Activated T-cell treated with anti-CD3 and anti-CD28 coated beads, Interleukin-2, amount 50 U/mL, for 24 hours (primary cell): Measurements from ENCODE around the gene KRTAP1-4.
"Not testable (repeated sequence)": the region's sequence is repeated elsewhere in the genome, so short reads cannot be mapped to it uniquely, and the experiment has no call there.

ENCODE experiments used
- DNase-seq: peaks from one replicate; pipeline ENCODE4 v3.0.0-alpha.2; 2020
- H3K27ac Mint-ChIP-seq: 2 replicates; pipeline ENCODE4 v1.8.0; 2020; ENCODE audit warnings: mild to moderate bottlenecking, mixed read lengths
- H3K27me3 Mint-ChIP-seq: 2 replicates; pipeline ENCODE4 v1.8.0; 2020; ENCODE audit warnings: mixed read lengths
- H3K36me3 Mint-ChIP-seq: 2 replicates; pipeline ENCODE4 v1.8.0; 2020; ENCODE audit warnings: low read depth, mixed read lengths
- H3K4me1 Mint-ChIP-seq: 2 replicates; pipeline ENCODE4 v1.8.0; 2020; ENCODE audit warnings: low read depth, mixed read lengths
- H3K4me3 Mint-ChIP-seq: 2 replicates; pipeline ENCODE4 v1.8.0; 2020; ENCODE audit warnings: mild to moderate bottlenecking, moderate library complexity, mixed read lengths
- H3K9me3 Mint-ChIP-seq: 2 replicates; pipeline ENCODE4 v1.8.0; 2020; ENCODE audit warnings: mixed read lengths

Gene KRTAP1-4

DNA sequence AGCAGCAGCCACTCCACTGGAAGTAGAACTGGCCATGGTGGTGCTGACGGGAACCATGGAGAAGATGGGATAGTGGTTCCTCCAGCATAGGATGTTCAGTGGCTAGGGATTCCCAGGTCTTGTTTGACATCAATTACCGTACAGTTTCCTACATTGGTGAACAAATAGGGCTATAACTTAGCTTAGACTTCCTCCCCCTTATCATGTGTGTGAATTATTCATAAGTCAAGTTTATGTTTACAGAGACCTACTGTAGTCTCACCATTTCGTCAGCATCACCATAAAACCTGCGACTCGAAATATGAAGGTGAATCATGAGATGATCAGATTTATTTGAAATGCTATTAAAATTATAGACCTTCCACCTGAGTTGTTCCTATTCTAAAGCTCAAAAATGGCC is 28.7 kb upstream of the KRTAP1-4 start:
- Mint-ChIP-seq H3K9me3 (no peaks in the 10 kb centered on the region), H3K36me3 (no peaks in the 10 kb centered on the region), H3K27me3 (peaks cover 55% of the 10 kb centered on the region), H3K4me1 (no peaks in the 10 kb centered on the region), H3K4me3 (no peak overlapping the region), H3K27ac (no peak overlapping the region)
- no peak for DNase-seq

DNA sequence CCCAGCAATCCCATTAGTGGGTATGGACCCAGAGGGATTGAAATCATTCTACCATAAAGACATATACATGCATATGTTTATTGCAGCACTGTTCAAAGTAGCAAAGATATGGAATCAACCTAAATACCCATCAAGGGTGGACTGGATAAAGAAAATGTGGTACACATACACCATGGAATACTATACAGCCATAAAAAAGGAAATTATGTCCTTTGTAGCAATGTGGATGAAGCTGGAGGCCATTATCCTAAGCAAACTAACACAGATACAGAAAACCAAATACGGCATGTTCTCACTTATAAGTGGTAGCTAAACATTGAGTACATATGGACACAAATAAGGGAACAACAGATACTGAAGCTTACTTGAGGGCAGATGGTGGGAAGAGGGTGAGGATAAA is 27.6 kb upstream of the KRTAP1-4 start:
- no peak overlapping the region for H3K4me3 Mint-ChIP-seq
- H3K27ac Mint-ChIP-seq, result no peak overlapping the region
- H3K36me3 Mint-ChIP-seq, result no peaks in the 10 kb centered on the region
- peaks cover 56% of the 10 kb centered on the region for H3K27me3 Mint-ChIP-seq
- no peaks in the 10 kb centered on the region for H3K9me3 Mint-ChIP-seq
- no peaks in the 10 kb centered on the region for H3K4me1 Mint-ChIP-seq
- DNase-seq, result no peak

DNA sequence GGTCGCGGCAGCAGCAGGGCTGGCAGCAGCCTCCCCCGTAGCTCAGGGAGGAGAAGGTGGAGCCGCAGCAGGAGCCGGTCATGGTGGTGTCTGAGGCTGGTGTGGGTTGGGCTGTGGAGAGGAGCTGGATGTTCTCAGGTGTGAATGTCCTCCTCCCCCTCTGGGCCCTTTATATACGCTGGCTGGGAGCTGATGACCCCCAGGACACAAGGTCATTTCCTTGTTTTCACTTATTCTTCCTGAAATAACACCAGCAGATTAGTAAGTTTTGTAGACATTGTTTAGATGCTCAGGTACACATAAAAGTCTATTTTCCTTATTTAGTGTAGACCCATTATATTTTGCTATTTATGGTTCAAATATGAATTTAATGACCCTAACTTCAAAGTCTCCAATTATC is 25.1 kb upstream of the KRTAP1-4 start, which contains the start of gene KRTAP2-2:
KRTAP2-2 (minus strand) TSS at position 101 of the 400 bp plus-strand sequence; CDS start at position 82, 19 bp downstream.
- H3K27ac Mint-ChIP-seq, result not testable (repeated sequence)

DNA sequence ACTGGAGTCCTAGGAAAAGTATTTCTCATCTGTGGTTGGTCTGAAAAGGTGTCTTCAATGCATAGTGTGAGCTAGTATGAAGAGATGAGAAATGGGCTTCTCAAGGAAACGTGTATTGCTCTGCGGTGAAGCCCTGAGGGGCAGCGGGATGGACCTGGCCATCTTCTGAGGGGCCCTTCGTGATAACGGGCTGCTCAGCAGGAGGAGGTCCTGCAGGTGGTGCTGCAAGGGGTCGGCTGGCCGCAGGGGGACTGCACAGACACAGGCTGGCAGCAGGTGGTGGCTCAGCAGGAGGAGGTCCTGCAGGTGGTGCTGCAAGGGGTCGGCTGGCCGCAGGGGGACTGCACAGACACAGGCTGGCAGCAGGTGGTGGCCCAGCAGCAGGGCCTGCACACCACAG is 24.6 kb upstream of the KRTAP1-4 start:
- not testable (repeated sequence) for H3K27ac Mint-ChIP-seq, H3K4me1 Mint-ChIP-seq, H3K4me3 Mint-ChIP-seq, H3K9me3 Mint-ChIP-seq, DNase-seq, H3K36me3 Mint-ChIP-seq
- peaks cover 54% of the 10 kb centered on the region for H3K27me3 Mint-ChIP-seq

More for the DNA sequence above, 25.1 kb upstream of the KRTAP1-4 start, which contains the start of gene KRTAP2-2:
- H3K36me3 Mint-ChIP-seq, H3K9me3 Mint-ChIP-seq, DNase-seq, H3K4me3 Mint-ChIP-seq, H3K4me1 Mint-ChIP-seq: not testable (repeated sequence)
- peaks cover 53% of the 10 kb centered on the region for H3K27me3 Mint-ChIP-seq

DNA sequence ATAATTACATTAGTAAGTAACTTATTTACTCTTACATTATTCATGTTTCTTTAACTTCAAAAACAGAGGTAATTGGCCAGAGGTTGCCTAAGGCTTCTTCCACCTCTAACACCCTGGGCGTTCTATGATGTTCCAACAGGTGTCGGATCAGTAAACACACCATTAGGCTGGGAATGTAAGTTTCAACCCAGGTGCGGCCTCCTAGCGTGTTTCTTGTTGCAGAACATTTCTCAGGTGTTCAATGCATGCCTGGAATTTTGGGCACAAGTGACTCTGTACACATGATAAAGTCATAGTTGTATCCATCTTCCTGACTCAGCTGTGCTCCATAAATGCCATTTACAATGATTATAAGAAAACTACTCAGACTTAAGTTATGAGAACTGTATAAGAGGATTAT is 24.0 kb upstream of the KRTAP1-4 start:
- no peaks in the 10 kb centered on the region for H3K4me1 Mint-ChIP-seq
- H3K27ac Mint-ChIP-seq, result no peak overlapping the region
- no peaks in the 10 kb centered on the region for H3K9me3 Mint-ChIP-seq
- H3K27me3 Mint-ChIP-seq, result peaks cover 50% of the 10 kb centered on the region
- H3K4me3 Mint-ChIP-seq, result no peak overlapping the region
- no peak for DNase-seq
- no peaks in the 10 kb centered on the region for H3K36me3 Mint-ChIP-seq

DNA sequence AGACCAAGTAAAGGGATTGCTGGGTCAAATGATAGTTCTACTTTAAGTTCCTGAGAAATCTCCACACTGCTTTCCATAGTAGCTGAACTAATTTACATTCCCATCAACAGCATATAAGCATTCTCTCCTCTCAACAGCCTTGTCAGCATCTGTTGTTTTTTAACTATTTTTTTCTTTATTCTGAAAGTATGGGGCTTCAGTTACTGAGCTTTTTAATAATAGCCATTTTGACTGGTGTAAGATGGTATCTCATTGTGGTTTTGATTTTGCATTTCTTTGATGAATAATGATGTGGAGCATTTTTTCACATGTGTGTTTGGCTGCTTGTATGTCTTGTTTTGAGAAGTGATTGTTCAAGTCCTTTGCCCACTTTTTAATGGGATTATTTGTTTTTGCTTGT is 22.6 kb upstream of the KRTAP1-4 start:
- Mint-ChIP-seq H3K4me3 (no peak overlapping the region), H3K27ac (no peak overlapping the region), H3K27me3 (peaks cover 47% of the 10 kb centered on the region), H3K9me3 (no peaks in the 10 kb centered on the region), H3K4me1 (no peaks in the 10 kb centered on the region), H3K36me3 (no peaks in the 10 kb centered on the region)
- DNase-seq, result no peak

DNA sequence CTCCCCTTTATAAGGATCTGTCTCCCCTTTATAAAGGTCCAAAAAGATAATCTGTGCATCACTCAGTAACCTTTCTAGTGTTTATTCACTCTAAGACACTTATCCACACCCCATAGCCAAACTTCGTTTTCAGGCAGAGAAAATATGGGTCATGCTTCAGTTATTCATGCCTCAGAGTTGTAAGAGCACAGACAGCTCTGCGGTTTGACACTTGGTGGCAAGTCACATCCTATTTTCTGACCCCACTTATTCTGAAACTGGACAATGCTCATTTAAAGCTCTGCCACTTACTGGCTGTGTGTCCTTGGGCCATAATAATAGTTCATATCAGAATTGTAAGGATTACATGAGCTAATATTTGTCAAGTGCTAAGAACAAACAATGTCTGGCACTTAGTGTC is 19.1 kb upstream of the KRTAP1-4 start:
- Mint-ChIP-seq H3K9me3 (no peaks in the 10 kb centered on the region), H3K4me1 (no peaks in the 10 kb centered on the region), H3K27me3 (peaks cover 38% of the 10 kb centered on the region), H3K4me3 (no peak overlapping the region), H3K36me3 (no peaks in the 10 kb centered on the region), H3K27ac (no peak overlapping the region)
- DNase-seq, result no peak

DNA sequence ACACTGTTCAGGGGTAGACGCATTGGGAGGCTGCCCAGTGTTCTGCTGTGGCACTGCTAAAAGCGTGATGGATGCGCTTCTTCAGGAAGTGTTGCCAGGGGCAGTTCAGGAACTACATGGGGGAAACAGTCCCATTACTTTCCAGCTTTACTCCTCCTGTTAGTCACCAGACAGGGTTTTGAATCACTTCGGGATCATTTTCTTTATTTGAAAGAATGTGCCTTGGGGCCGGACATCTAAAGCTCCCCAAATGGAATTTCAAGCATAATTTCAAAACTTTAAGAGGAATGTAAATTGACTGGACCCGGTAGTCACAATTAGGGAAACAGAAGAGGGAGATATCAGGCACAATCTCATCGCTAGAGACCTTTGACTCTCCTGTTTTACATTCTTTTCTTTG is 18.4 kb upstream of the KRTAP1-4 start:
- peaks cover 3% of the 10 kb centered on the region for H3K9me3 Mint-ChIP-seq

DNA sequence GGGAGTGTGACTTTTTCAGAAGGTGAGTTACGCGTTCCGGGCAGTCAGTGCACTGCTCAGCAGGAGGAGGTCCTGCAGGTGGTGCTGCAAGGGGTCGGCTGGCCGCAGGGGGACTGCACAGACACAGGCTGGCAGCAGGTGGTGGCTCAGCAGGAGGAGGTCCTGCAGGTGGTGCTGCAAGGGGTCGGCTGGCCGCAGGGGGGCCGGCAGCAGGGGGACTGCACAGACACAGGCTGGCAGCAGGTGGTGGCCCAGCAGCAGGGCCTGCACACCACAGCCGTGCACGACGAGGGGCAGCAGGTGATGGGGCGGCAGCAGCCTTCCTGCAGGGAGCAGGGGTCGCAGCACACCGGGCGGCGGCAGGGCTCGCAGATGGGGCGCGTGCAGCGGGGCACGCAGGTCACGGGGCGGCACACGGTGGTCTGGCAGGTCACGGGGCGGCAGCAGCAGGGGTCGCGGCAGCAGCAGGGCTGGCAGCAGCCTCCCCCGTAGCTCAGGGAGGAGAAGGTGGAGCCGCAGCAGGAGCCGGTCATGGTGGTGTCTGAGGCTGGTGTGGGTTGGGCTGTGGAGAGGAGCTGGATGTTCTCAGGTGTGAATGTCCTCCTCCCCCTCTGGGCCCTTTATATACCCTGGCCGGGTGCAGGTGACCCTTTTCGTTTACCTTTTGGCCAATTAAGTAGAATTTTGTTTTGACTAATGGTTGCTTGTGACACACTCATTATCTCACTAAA is 16.9 kb upstream of the KRTAP1-4 start, which contains the start of gene KRTAP2-1:
KRTAP2-1 (minus strand) TSS at position 582 of the 731 bp plus-strand sequence; CDS start at position 533, 49 bp downstream.
- H3K9me3 Mint-ChIP-seq, H3K36me3 Mint-ChIP-seq, H3K4me3 Mint-ChIP-seq, H3K4me1 Mint-ChIP-seq, H3K27ac Mint-ChIP-seq, DNase-seq: not testable (repeated sequence)
- peaks cover 29% of the 10 kb centered on the region for H3K27me3 Mint-ChIP-seq

More for the DNA sequence above, 18.4 kb upstream of the KRTAP1-4 start:
- H3K4me1 Mint-ChIP-seq, result no peaks in the 10 kb centered on the region
- no peak overlapping the region for H3K4me3 Mint-ChIP-seq
- no peak for DNase-seq
- H3K36me3 Mint-ChIP-seq, result no peaks in the 10 kb centered on the region
- no peak overlapping the region for H3K27ac Mint-ChIP-seq
- H3K27me3 Mint-ChIP-seq, result peaks cover 35% of the 10 kb centered on the region

DNA sequence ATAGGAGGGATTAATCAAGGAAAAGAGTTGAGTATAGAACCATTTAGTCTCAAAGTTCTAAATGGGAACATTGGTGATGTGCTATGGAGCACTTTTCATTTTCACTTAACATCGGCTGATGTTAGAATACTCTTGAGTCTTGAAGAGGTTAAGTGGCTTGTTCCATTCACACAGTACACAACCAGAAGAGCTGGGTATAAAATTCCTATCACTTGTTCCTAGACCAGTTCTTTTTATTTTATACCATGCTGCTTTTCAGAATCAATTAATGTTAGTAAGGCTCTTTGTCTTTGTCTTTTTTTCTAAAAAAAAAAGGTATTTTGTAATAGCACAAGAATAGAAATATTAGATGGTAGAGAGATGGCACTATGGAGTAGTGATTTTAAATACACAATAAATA is 13.0 kb upstream of the KRTAP1-4 start:
- no peak overlapping the region for H3K4me3 Mint-ChIP-seq
- H3K36me3 Mint-ChIP-seq, result no peaks in the 10 kb centered on the region
- H3K4me1 Mint-ChIP-seq, result no peaks in the 10 kb centered on the region
- H3K27ac Mint-ChIP-seq, result no peak overlapping the region
- H3K27me3 Mint-ChIP-seq, result peaks cover 27% of the 10 kb centered on the region
- peaks cover 10% of the 10 kb centered on the region for H3K9me3 Mint-ChIP-seq
- no peak for DNase-seq

DNA sequence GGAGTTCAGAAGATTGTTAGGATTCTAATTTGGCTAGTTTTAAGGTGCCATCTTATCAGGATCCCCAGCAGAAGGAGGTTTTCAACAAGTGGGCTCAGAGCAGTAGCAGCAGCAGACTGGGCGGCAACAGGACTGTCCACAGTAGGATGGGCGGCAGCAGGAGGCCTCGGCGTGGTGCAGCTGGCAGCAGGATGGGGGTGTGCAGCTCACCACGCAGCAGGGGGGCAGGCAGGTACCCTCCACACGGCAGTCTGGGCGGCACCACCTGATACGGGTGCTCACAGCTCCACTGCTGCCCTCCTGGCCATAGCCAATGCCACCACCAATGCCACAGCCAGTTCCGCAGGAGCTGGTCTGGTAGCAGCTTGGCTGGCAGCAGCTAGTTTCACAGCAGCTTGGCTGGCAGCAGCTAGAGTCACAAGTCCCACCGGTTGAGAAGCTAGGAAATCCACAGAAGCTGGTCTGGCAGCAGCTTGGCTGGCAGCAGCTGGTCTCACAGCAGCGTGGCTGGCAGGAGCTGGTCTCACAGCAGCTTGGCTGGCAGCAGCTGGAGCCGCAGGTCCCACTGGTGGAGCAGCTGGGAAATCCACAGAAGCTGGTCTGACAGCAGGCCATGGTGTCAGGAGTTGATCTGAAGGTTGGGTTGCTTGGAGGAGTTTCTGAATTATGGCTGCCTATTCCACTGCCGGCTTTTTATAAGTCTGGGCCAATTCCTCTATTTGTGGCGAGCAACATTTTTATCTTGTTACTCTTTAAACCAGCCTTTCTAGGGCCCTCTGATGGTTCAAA is 11.0 kb upstream of the KRTAP1-4 start, which contains the start of gene KRTAP1-1:
KRTAP1-1 (minus strand) TSS at position 668 of the 789 bp plus-strand sequence; CDS start at position 615, 53 bp downstream.
- not testable (repeated sequence) for DNase-seq, H3K36me3 Mint-ChIP-seq, H3K9me3 Mint-ChIP-seq, H3K4me3 Mint-ChIP-seq, H3K27ac Mint-ChIP-seq, H3K4me1 Mint-ChIP-seq
- H3K27me3 Mint-ChIP-seq, result peaks cover 26% of the 10 kb centered on the region

DNA sequence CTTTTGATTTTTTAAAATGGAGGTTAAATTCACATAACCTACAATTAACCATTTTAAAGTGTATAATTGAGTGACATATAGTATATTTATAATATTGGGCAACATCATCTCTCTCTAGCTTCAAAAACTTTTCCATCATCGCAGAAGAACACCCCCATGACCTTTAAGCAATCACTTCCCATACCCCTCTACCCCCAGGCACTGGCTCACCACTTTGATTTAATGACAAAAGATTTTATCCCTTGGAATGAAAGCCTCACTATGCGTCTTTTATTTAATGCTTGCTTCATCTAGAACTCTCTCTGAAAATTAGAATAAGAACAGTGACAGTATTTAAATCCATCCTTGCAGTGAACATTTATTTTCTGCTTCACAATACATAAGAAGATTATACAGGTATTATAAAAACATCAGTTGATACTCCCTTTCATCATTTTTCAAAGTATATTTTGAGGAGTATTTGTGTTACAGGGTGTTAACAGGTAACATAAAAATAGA is 7.9 kb upstream of the KRTAP1-4 start:
- Mint-ChIP-seq H3K27me3 (peaks cover 33% of the 10 kb centered on the region), H3K9me3 (peaks cover 3% of the 10 kb centered on the region), H3K27ac (no peak overlapping the region), H3K4me3 (no peak overlapping the region), H3K4me1 (no peaks in the 10 kb centered on the region), H3K36me3 (no peaks in the 10 kb centered on the region)
- no peak for DNase-seq

DNA sequence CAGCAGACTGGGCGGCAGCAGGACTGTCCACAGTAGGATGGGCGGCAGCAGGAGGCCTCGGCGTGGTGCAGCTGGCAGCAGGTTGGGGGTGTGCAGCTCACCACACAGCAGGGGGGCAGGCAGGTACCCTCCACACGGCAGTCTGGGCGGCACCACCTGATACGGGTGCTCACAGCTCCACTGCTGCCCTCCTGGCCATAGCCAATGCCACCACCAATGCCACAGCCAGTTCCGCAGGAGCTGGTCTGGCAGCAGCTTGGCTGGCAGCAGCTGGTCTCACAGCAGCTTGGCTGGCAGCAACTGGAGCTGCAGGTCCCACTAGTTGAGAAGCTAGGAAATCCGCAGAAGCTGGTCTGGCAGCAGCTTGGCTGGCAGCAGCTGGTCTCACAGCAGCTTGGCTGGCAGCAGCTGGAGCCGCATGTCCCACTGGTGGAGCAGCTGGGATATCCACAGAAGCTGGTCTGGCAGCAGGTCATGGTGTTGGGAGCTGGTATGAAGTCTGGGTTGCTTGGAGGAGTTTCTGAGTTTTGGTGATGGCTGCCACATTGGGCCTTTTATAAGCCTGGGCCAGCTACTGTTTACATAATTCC is 4.4 kb upstream of the KRTAP1-4 start, which contains the start of gene KRTAP1-3:
KRTAP1-3 (minus strand) TSS at position 529 of the 590 bp plus-strand sequence; CDS start at position 476, 53 bp downstream.
- H3K27ac Mint-ChIP-seq, H3K4me3 Mint-ChIP-seq, DNase-seq, H3K36me3 Mint-ChIP-seq, H3K4me1 Mint-ChIP-seq, H3K9me3 Mint-ChIP-seq: not testable (repeated sequence)
- peaks cover 41% of the 10 kb centered on the region for H3K27me3 Mint-ChIP-seq

DNA sequence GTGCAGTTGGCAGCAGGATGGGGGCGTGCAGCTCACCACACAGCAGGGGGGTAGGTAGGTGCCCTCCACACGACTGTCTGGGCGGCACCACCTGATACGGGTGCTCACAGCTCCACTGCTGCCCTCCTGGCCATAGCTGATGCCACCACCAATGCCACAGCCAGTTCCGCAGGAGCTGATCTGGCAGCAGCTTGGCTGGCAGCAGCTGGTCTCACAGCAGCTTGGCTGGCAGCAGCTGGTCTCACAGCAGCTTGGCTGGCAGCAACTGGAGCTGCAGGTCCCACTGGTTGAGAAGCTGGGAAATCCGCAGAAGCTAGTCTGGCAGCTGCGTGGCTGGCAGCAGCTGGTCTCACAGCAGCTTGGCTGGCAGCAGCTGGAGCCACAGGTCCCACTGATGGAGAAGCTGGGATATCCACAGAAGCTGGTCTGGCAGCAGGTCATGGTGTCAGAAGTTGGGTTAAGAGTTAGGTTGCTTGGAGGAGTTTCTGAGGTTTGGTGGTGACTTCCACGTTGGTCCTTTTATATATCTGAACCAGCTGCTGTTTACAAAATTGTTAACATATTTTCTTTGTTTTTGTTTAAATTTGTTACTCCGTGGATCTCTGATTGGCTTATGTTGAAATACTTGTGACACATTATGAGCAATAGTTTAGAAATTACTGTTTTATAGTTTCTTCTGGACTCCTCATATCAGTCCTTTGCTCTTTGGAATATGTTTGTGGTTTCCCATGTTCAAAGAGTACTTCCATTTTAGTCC is 3.1 kb downstream of the KRTAP1-4 start, which contains the start of gene KRTAP1-5:
KRTAP1-5 (minus strand) TSS at position 494 of the 757 bp plus-strand sequence; CDS start at position 441, 53 bp downstream.
- no peak for DNase-seq
- Mint-ChIP-seq H3K27me3 (peaks cover 53% of the 10 kb centered on the region), H3K36me3 (no peaks in the 10 kb centered on the region), H3K27ac (no peak within 1 kb of the TSS), H3K4me3 (no peak within 1 kb of the TSS), H3K9me3 (no peaks in the 10 kb centered on the region), H3K4me1 (no peaks in the 10 kb centered on the region)
